ENCODE measurements around the gene ZMYND8.

GRCh38 chr20:47318027-47318585 lies 38.4 kb downstream of the ZMYND8 start:
- TF ChIP-seq POLR2A (IDR thresholded peaks at IDR 0.05) (no peak), CTCF (IDR thresholded peaks at IDR 0.05) (no peak), EP300 (IDR thresholded peaks at IDR 0.05) (no peak), POLR2AphosphoS5 (IDR thresholded peaks at IDR 0.05) (no peak)
